VCaP (cell line): ENCODE results near the gene EIF3A.
A peak's percentile ranks its signal among the peaks of the same experiment; 100 is the strongest.

ENCODE experiments used
- H3K27ac ChIP-seq: fragments of 450-650 bp; 2 replicates; pipeline ENCODE4 v1.5.1; 2017
- CTCF ChIP-seq: fragments of 450-650 bp; conservative IDR thresholded peaks from 2 replicates; pipeline ENCODE4 v1.5.1; 2017; ENCODE audit warnings: mild to moderate bottlenecking, moderate library complexity

Gene EIF3A

GRCh38 chr10:119095640-119096039 is 15.0 kb upstream of the EIF3A start:
- H3K27ac ChIP-seq, result no peak overlapping the region
- no peak for TF ChIP-seq CTCF

GRCh38 chr10:119090968-119091367 is 10.4 kb upstream of the EIF3A start:
- TF ChIP-seq CTCF, result no peak
- H3K27ac ChIP-seq, result no peak overlapping the region

GRCh38 chr10:119090026-119090795 is 9.6 kb upstream of the EIF3A start:
- TF ChIP-seq CTCF, result no peak
- H3K27ac ChIP-seq, result no peak overlapping the region

GRCh38 chr10:119087271-119087882 is 6.8 kb upstream of the EIF3A start:
- H3K27ac ChIP-seq, result no peak overlapping the region
- TF ChIP-seq CTCF, result no peak

- H3K27ac ChIP-seq, result no peak overlapping the region
- no peak for TF ChIP-seq CTCF
These were observed 4.3 kb upstream of the EIF3A start for GRCh38 chr10:119084896-119085295.

- no peak for TF ChIP-seq CTCF
- peak overlapping the region; percentile 92 for H3K27ac ChIP-seq
These were observed 757 bp downstream of the EIF3A start for GRCh38 chr10:119079599-119080520.
